IPS-18a (cell line): ENCODE measurements around the gene DPEP1.

Experiments used
- H3K27ac ChIP-seq: one replicate; pipeline ENCODE4 v1.5.1; 2013; ENCODE audit warnings: low read length
- H3K27me3 ChIP-seq: one replicate; pipeline ENCODE4 v1.6.1; 2013; ENCODE audit warnings: mild to moderate bottlenecking, low read length; ENCODE audit not compliant: control insufficient read depth, insufficient read depth
- H3K36me3 ChIP-seq: one replicate; pipeline ENCODE4 v1.6.1; 2013; ENCODE audit warnings: low read depth, low read length; ENCODE audit not compliant: control insufficient read depth
- H3K4me1 ChIP-seq: one replicate; pipeline ENCODE4 v1.6.1; 2013; ENCODE audit warnings: low read depth, low read length; ENCODE audit not compliant: control insufficient read depth
- H3K4me3 ChIP-seq: one replicate; pipeline ENCODE4 v1.5.1; 2013; ENCODE audit warnings: low read length
- H3K9ac ChIP-seq: one replicate; pipeline ENCODE4 v1.6.1; 2013; ENCODE audit warnings: mild to moderate bottlenecking, low read length, moderate library complexity
- H3K9me3 ChIP-seq: one replicate; pipeline ENCODE4 v1.6.1; 2013; ENCODE audit warnings: low read depth, low read length; ENCODE audit not compliant: control insufficient read depth

The DPEP1 gene

GRCh38 chr16:89617036-89617435, 3.6 kb downstream of the DPEP1 start:
- H3K9ac ChIP-seq: no peak overlapping the region
- H3K4me1 ChIP-seq: peaks cover 3% of the 10 kb centered on the region
- H3K36me3 ChIP-seq: no peaks in the 10 kb centered on the region
- H3K4me3 ChIP-seq: no peak overlapping the region
- no peaks in the 10 kb centered on the region for H3K9me3 ChIP-seq
- no peak overlapping the region for H3K27ac ChIP-seq
- no peaks in the 10 kb centered on the region for H3K27me3 ChIP-seq

GRCh38 chr16:89618109-89618998, 4.9 kb downstream of the DPEP1 start:
- Histone ChIP-seq H3K27me3 (peaks cover 8% of the 10 kb centered on the region), H3K4me3 (no peak overlapping the region), H3K4me1 (peaks cover 3% of the 10 kb centered on the region), H3K27ac (no peak overlapping the region), H3K9me3 (no peaks in the 10 kb centered on the region), H3K9ac (no peak overlapping the region), H3K36me3 (no peaks in the 10 kb centered on the region)

- Histone ChIP-seq H3K4me1 (peaks cover 10% of the 10 kb centered on the region), H3K9me3 (no peaks in the 10 kb centered on the region)
Measured at GRCh38 chr16:89619840-89620239, 6.4 kb downstream of the DPEP1 start.

GRCh38 chr16:89620406-89620841, 7.0 kb downstream of the DPEP1 start:
- H3K4me1 ChIP-seq: peaks cover 12% of the 10 kb centered on the region
- no peak overlapping the region for H3K9ac ChIP-seq

More at GRCh38 chr16:89619840-89620239, 6.4 kb downstream of the DPEP1 start:
- H3K27ac ChIP-seq: no peak overlapping the region
- H3K36me3 ChIP-seq: no peaks in the 10 kb centered on the region
- H3K27me3 ChIP-seq: peaks cover 22% of the 10 kb centered on the region
- no peak overlapping the region for H3K9ac ChIP-seq
- H3K4me3 ChIP-seq: no peak overlapping the region

GRCh38 chr16:89621136-89621697, 7.8 kb downstream of the DPEP1 start:
- H3K4me3 ChIP-seq: no peak overlapping the region
- H3K27ac ChIP-seq: no peak overlapping the region
- H3K9ac ChIP-seq: no peak overlapping the region
- peaks cover 30% of the 10 kb centered on the region for H3K27me3 ChIP-seq
- no peaks in the 10 kb centered on the region for H3K36me3 ChIP-seq
- no peaks in the 10 kb centered on the region for H3K9me3 ChIP-seq
- peaks cover 12% of the 10 kb centered on the region for H3K4me1 ChIP-seq

More at GRCh38 chr16:89620406-89620841, 7.0 kb downstream of the DPEP1 start:
- Histone ChIP-seq H3K9me3 (no peaks in the 10 kb centered on the region), H3K27ac (no peak overlapping the region), H3K27me3 (peaks cover 28% of the 10 kb centered on the region), H3K4me3 (no peak overlapping the region), H3K36me3 (no peaks in the 10 kb centered on the region)

- H3K27me3 ChIP-seq: peaks cover 30% of the 10 kb centered on the region
- H3K27ac ChIP-seq: no peak overlapping the region
- no peak overlapping the region for H3K4me3 ChIP-seq
- no peaks in the 10 kb centered on the region for H3K9me3 ChIP-seq
- H3K36me3 ChIP-seq: no peaks in the 10 kb centered on the region
- peaks cover 12% of the 10 kb centered on the region for H3K4me1 ChIP-seq
- no peak overlapping the region for H3K9ac ChIP-seq
Measured at GRCh38 chr16:89621698-89622409, 8.4 kb downstream of the DPEP1 start.

GRCh38 chr16:89623511-89624261, 10.2 kb downstream of the DPEP1 start:
- H3K36me3 ChIP-seq: no peaks in the 10 kb centered on the region
- H3K27ac ChIP-seq: no peak overlapping the region
- no peak overlapping the region for H3K9ac ChIP-seq
- peaks cover 12% of the 10 kb centered on the region for H3K4me1 ChIP-seq
- H3K4me3 ChIP-seq: no peak overlapping the region
- H3K27me3 ChIP-seq: peaks cover 30% of the 10 kb centered on the region
- H3K9me3 ChIP-seq: no peaks in the 10 kb centered on the region

GRCh38 chr16:89624777-89625761, 11.6 kb downstream of the DPEP1 start:
- H3K27ac ChIP-seq: no peak overlapping the region
- no peak overlapping the region for H3K9ac ChIP-seq
- no peaks in the 10 kb centered on the region for H3K9me3 ChIP-seq
- H3K36me3 ChIP-seq: no peaks in the 10 kb centered on the region
- no peak overlapping the region for H3K4me3 ChIP-seq
- H3K4me1 ChIP-seq: peaks cover 12% of the 10 kb centered on the region
- H3K27me3 ChIP-seq: peaks cover 30% of the 10 kb centered on the region

- H3K9ac ChIP-seq: no peak overlapping the region
- H3K27ac ChIP-seq: no peak overlapping the region
- peaks cover 6% of the 10 kb centered on the region for H3K27me3 ChIP-seq
- no peak overlapping the region for H3K4me3 ChIP-seq
- H3K4me1 ChIP-seq: peaks cover under 1% of the 10 kb centered on the region
- H3K9me3 ChIP-seq: no peaks in the 10 kb centered on the region
- H3K36me3 ChIP-seq: no peaks in the 10 kb centered on the region
Measured at GRCh38 chr16:89629827-89630610, 16.6 kb downstream of the DPEP1 start.
